Pancreas (tissue), 10 donors: ENCODE measurements around the gene RNF40. TPM values are rescaled to one million over a fixed set of nuclear protein-coding genes. Genes with fewer than 3 reads are reported as not detected.

Experiments used
- ATAC-seq, 4 donors: fragments of 200-7000 bp; cut with Tn5 transposase; one replicate each; pipeline versions ENCODE4 v1.8.0 to v1.9.1; 2020; ENCODE audit warnings: mild to moderate bottlenecking in 4 of 4, moderate library complexity in 4 of 4
- DNase-seq, 6 donors: peaks; one replicate each; pipeline ENCODE4 v3.0.0-alpha.2; 2020
- FAIRE-seq: peaks from 2 replicates; lab custom pipeline; 2012; peaks lifted over from hg19 to GRCh38; lab: Jason Lieb, UNC
- H3K27ac ChIP-seq, 4 donors: fragments of 200-600 bp; sonication (generic); 1 replicate in 3 of 4; 2 replicates in 1 of 4; pipeline versions ENCODE4 v1.5.0 to v1.8.0; 2020
- H3K27me3 ChIP-seq, 4 donors: fragments of 200-600 bp; one replicate each; pipeline ENCODE4 v1.8.0; 2021
- H3K36me3 ChIP-seq, 3 donors: fragments of 200-600 bp; sonication (generic) in 1 of 3; one replicate each; pipeline versions ENCODE4 v1.5.0 to v1.8.0; 2020 to 2021
- H3K4me1 ChIP-seq, 3 donors: fragments of 200-600 bp; one replicate each; pipeline ENCODE4 v1.8.0; 2021
- H3K4me3 ChIP-seq, 4 donors: fragments of 200-600 bp; sonication (generic) in 2 of 4; one replicate each; pipeline versions ENCODE4 v1.5.0 to v1.8.0; 2020 to 2021
- H3K9me3 ChIP-seq, 4 donors: fragments of 200-600 bp; one replicate each; pipeline ENCODE4 v1.8.0; 2021
- CTCF ChIP-seq, 4 donors: fragments of 200-600 bp; sonication (generic) in 3 of 4; IDR thresholded peaks; one replicate each; pipeline versions ENCODE4 v1.5.0 to v1.8.0; 2021; ENCODE audit warnings: antibody characterized with exemption in 4 of 4
- WGBS, 2 donors: extraction: QIAGEN DNeasy Blood & Tissue Kit; methylation state at CpG; one replicate each; pipeline ENCODE4 v1.1.7; 2013; 5-methylcytosine and 5-hydroxymethylcytosine counted together
- intact Hi-C, 3 donors: fragments of 100-400 bp; cut with DNase I; formaldehyde crosslinking; loops; one replicate each; pipeline versions ENCODE4 v1.11.1 to v1.14.2; 2022
- polyA plus RNA-seq, 2 donors: library from polyadenylated mRNA; stranded (reverse); fragments of 200-250 nt; gene quantifications; one replicate each; pipeline ENCODE4 v1.2.3, GENCODE V29; 2013
- total RNA-seq, 6 donors: library from RNA; stranded (reverse); fragmentation: NEBNext Ultra II Directional in 4 of 6; extraction: Animal tissue kit (Norgen Biotek cat#: 25700) in 4 of 6; gene quantifications; one replicate each; pipeline versions ENCODE4 v1.2.1 to v1.2.4, GENCODE V29; 2021 to 2023
- donor health status: healthy with polysubstance abuse.
- donor health status: DM: no; HTN: no; CAD: no; lungs with moderate emphysema.
- donor health status: DM: no; HTN: no; CAD: no.
- donor health status: control.
- donor health status: control.
- donor health status: Bipolar disorder and iron deficiency.
- donor health status: DM: yes; HTN: yes; CAD: no.
- donor health status: DM: no; HTN: no; CAD: no.
- donor health status: DM: no; HTN: no; CAD: no.
- donor health status: DM: yes; HTN: yes; CAD: no.

The RNF40 gene
- total and polyA plus RNA-seq, 8 donors = 37.7 to 68.4 (median 42.5) TPM

GRCh38 chr16:30731411-30731810 is 30.7 kb upstream of the RNF40 start:
- DNase-seq = no peak
- FAIRE-seq = no peak
- no peak for TF ChIP-seq CTCF (IDR thresholded peaks at IDR 0.05)
- Histone ChIP-seq H3K9me3 (no peaks in the 10 kb centered on the region), H3K27me3 (no peaks in the 10 kb centered on the region), H3K4me1 (no peaks in the 10 kb centered on the region), H3K4me3 (no peak overlapping the region), H3K27ac (no peak overlapping the region), H3K36me3 (peaks cover 1 to 78% (median 33%) of the 10 kb centered on the region in 3 donors)
- ATAC-seq = no peak
- intact Hi-C loops = no loop called here
- 91 to 99% methylated on average over 3 of the region's 3 CpGs for WGBS, 2 donors

- no peak overlapping the region for H3K4me3 ChIP-seq
- peaks cover 9 to 68% (median 40%) of the 10 kb centered on the region in 3 donors for H3K36me3 ChIP-seq
- H3K27ac ChIP-seq = no peak overlapping the region
- TF ChIP-seq CTCF (IDR thresholded peaks at IDR 0.05) = no peak
- FAIRE-seq = no peak
- no peak for DNase-seq
- no peaks in the 10 kb centered on the region for H3K27me3 ChIP-seq
- intact Hi-C loops = no loop called here
- no peak for ATAC-seq
- no peaks in the 10 kb centered on the region for H3K9me3 ChIP-seq
- H3K4me1 ChIP-seq = peaks cover 12 to 24% (median 16%) of the 10 kb centered on the region in 3 donors
- 95 to 96% methylated on average over 14 to 17 of the region's 17 CpGs for WGBS, 2 donors
Observed at GRCh38 chr16:30736995-30737793, 24.9 kb upstream of the RNF40 start.

- Histone ChIP-seq H3K4me1 (peaks cover 12 to 25% (median 16%) of the 10 kb centered on the region in 3 donors), H3K27me3 (no peaks in the 10 kb centered on the region), H3K4me3 (no peak overlapping the region), H3K9me3 (no peaks in the 10 kb centered on the region), H3K27ac (no peak overlapping the region), H3K36me3 (peaks cover 9 to 60% (median 38%) of the 10 kb centered on the region in 3 donors)
- FAIRE-seq (no peak), DNase-seq (peak in 1 of 6 donors; percentile 54), ATAC-seq (no peak)
- TF ChIP-seq CTCF (IDR thresholded peaks at IDR 0.05) = no peak
- intact Hi-C loops = no loop called here
- WGBS, 2 donors = 95 to 96% methylated on average over 25 of the region's 25 CpGs
Observed at GRCh38 chr16:30737794-30738648, 24.1 kb upstream of the RNF40 start.

- H3K36me3 ChIP-seq = peaks cover 9 to 48% (median 34%) of the 10 kb centered on the region in 3 donors
- peaks cover 12 to 25% (median 16%) of the 10 kb centered on the region in 3 donors for H3K4me1 ChIP-seq
- TF ChIP-seq CTCF (IDR thresholded peaks at IDR 0.05) = no peak
- no peak for FAIRE-seq
- no peak for ATAC-seq
- H3K27me3 ChIP-seq = no peaks in the 10 kb centered on the region
- no peak overlapping the region for H3K4me3 ChIP-seq
- intact Hi-C loops = no loop called here
- DNase-seq = peak in 2 of 6 donors; percentile 59 to 81
- H3K27ac ChIP-seq = peak overlapping the region in 2 of 4 donors; percentile 82 to 91
- H3K9me3 ChIP-seq = no peaks in the 10 kb centered on the region
- 89 to 90% methylated on average over 37 of the region's 37 CpGs for WGBS, 2 donors
Observed at GRCh38 chr16:30738984-30739951, 22.9 kb upstream of the RNF40 start.
